OCI-LY3 (cell line): ENCODE measurements around the gene MYO5B.

Experiments used
- EZH2phosphoT487 ChIP-seq: fragments of 200-600 bp; shearing (Covaris generic); IDR thresholded peaks from 2 replicates; pipeline ENCODE4 v1.6.1; 2018; ENCODE audit warnings: antibody characterized with exemption, mixed run types, low read depth
- TF ChIP-seq, protein P1 (sequence below): fragments of 200-600, 300-600 bp; sonication (generic); IDR thresholded peaks from 2 replicates; pipeline ENCODE4 v1.5.1; 2014; ENCODE audit warnings: antibody characterized with exemption, low read length, low read depth

DNA sequence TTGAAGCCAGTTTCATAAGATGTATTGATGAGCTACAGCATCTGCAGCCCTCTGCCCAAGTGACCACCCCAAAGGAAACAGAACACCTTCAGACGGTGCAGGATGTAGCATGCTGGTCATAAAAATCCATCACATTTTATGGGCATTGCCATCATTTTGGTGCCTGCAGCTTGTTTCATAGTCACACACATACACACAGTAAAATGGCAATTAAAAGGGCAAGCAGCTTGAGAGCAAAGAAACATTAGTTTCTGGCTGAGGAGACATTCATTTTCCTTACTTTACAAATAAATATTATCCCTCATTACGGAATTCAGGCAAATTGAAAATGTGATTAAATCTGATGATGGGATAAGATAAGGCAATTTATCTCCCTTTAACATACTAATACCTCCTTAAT, 13.4 kb downstream of the MYO5B start:
- no peak for TF ChIP-seq EZH2phosphoT487
- TF ChIP-seq, protein P1, sequence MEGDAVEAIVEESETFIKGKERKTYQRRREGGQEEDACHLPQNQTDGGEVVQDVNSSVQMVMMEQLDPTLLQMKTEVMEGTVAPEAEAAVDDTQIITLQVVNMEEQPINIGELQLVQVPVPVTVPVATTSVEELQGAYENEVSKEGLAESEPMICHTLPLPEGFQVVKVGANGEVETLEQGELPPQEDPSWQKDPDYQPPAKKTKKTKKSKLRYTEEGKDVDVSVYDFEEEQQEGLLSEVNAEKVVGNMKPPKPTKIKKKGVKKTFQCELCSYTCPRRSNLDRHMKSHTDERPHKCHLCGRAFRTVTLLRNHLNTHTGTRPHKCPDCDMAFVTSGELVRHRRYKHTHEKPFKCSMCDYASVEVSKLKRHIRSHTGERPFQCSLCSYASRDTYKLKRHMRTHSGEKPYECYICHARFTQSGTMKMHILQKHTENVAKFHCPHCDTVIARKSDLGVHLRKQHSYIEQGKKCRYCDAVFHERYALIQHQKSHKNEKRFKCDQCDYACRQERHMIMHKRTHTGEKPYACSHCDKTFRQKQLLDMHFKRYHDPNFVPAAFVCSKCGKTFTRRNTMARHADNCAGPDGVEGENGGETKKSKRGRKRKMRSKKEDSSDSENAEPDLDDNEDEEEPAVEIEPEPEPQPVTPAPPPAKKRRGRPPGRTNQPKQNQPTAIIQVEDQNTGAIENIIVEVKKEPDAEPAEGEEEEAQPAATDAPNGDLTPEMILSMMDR = no peak
